Activated naive CD4-positive, alpha-beta T cell treated with anti-CD3 and anti-CD28 coated beads, Interleukin-2, amount 50 U/mL, for 24 hours (primary cell): Measurements from ENCODE around the gene FAM107B.

Experiments
- H3K27ac Mint-ChIP-seq: one replicate; pipeline ENCODE4 v1.8.0; 2021; ENCODE audit warnings: mild to moderate bottlenecking, mixed read lengths
- H3K27me3 Mint-ChIP-seq: one replicate; pipeline ENCODE4 v1.8.0; 2021; ENCODE audit warnings: mixed read lengths
- H3K36me3 Mint-ChIP-seq: one replicate; pipeline ENCODE4 v1.8.0; 2021; ENCODE audit warnings: mixed read lengths
- H3K4me1 Mint-ChIP-seq: one replicate; pipeline ENCODE4 v1.8.0; 2021; ENCODE audit warnings: mixed read lengths
- H3K4me3 Mint-ChIP-seq: one replicate; pipeline ENCODE4 v1.8.0; 2021; ENCODE audit warnings: mild to moderate bottlenecking, mixed read lengths
- H3K9me3 Mint-ChIP-seq: one replicate; pipeline ENCODE4 v1.8.0; 2021; ENCODE audit warnings: mixed read lengths

FAM107B gene

GRCh38 chr10:14623931-14624330, 150.8 kb downstream of the FAM107B start:
- Mint-ChIP-seq H3K4me3 (no peak overlapping the region), H3K36me3 (no peaks in the 10 kb centered on the region), H3K9me3 (no peaks in the 10 kb centered on the region), H3K27ac (peak overlapping the region; percentile 21), H3K27me3 (no peaks in the 10 kb centered on the region), H3K4me1 (peaks cover 7% of the 10 kb centered on the region)

GRCh38 chr10:14621037-14621436, 153.7 kb downstream of the FAM107B start:
- H3K4me3 Mint-ChIP-seq, result no peak overlapping the region
- no peak overlapping the region for H3K27ac Mint-ChIP-seq
- H3K27me3 Mint-ChIP-seq, result no peaks in the 10 kb centered on the region
- H3K4me1 Mint-ChIP-seq, result peaks cover 30% of the 10 kb centered on the region
- no peaks in the 10 kb centered on the region for H3K36me3 Mint-ChIP-seq
- H3K9me3 Mint-ChIP-seq, result no peaks in the 10 kb centered on the region

GRCh38 chr10:14618674-14619073, 156.0 kb downstream of the FAM107B start:
- H3K36me3 Mint-ChIP-seq, result no peaks in the 10 kb centered on the region
- H3K27me3 Mint-ChIP-seq, result no peaks in the 10 kb centered on the region
- no peaks in the 10 kb centered on the region for H3K9me3 Mint-ChIP-seq
- peaks cover 31% of the 10 kb centered on the region for H3K4me1 Mint-ChIP-seq
- no peak overlapping the region for H3K4me3 Mint-ChIP-seq
- no peak overlapping the region for H3K27ac Mint-ChIP-seq

- H3K36me3 Mint-ChIP-seq, result no peaks in the 10 kb centered on the region
- peaks cover 35% of the 10 kb centered on the region for H3K4me1 Mint-ChIP-seq
- H3K4me3 Mint-ChIP-seq, result peak overlapping the region; percentile 69
- H3K27me3 Mint-ChIP-seq, result no peaks in the 10 kb centered on the region
- H3K9me3 Mint-ChIP-seq, result no peaks in the 10 kb centered on the region
- H3K27ac Mint-ChIP-seq, result peak overlapping the region; percentile 25
Observed at GRCh38 chr10:14617852-14618251, 156.8 kb downstream of the FAM107B start.

- Mint-ChIP-seq H3K4me1 (peaks cover 35% of the 10 kb centered on the region), H3K9me3 (no peaks in the 10 kb centered on the region), H3K4me3 (peak overlapping the region; percentile 0)
Observed at GRCh38 chr10:14616955-14617730, 157.6 kb downstream of the FAM107B start.

GRCh38 chr10:14616465-14616864, 158.2 kb downstream of the FAM107B start:
- Mint-ChIP-seq H3K9me3 (no peaks in the 10 kb centered on the region), H3K4me1 (peaks cover 34% of the 10 kb centered on the region), H3K27me3 (no peaks in the 10 kb centered on the region), H3K4me3 (peak overlapping the region; percentile 0), H3K27ac (no peak overlapping the region), H3K36me3 (no peaks in the 10 kb centered on the region)

More at GRCh38 chr10:14616955-14617730, 157.6 kb downstream of the FAM107B start:
- no peaks in the 10 kb centered on the region for H3K27me3 Mint-ChIP-seq
- H3K36me3 Mint-ChIP-seq, result no peaks in the 10 kb centered on the region
- H3K27ac Mint-ChIP-seq, result peak overlapping the region; percentile 53

GRCh38 chr10:14613588-14613920, 161.1 kb downstream of the FAM107B start:
- Mint-ChIP-seq H3K27ac (no peak overlapping the region), H3K4me3 (no peak overlapping the region), H3K4me1 (peaks cover 45% of the 10 kb centered on the region), H3K27me3 (no peaks in the 10 kb centered on the region), H3K36me3 (no peaks in the 10 kb centered on the region), H3K9me3 (no peaks in the 10 kb centered on the region)

GRCh38 chr10:14612873-14613587, 161.7 kb downstream of the FAM107B start:
- H3K27ac Mint-ChIP-seq, result no peak overlapping the region
- no peak overlapping the region for H3K4me3 Mint-ChIP-seq
- H3K9me3 Mint-ChIP-seq, result no peaks in the 10 kb centered on the region
- H3K4me1 Mint-ChIP-seq, result peaks cover 47% of the 10 kb centered on the region
- H3K36me3 Mint-ChIP-seq, result no peaks in the 10 kb centered on the region
- no peaks in the 10 kb centered on the region for H3K27me3 Mint-ChIP-seq

GRCh38 chr10:14611968-14612693, 162.6 kb downstream of the FAM107B start:
- Mint-ChIP-seq H3K27ac (no peak overlapping the region), H3K36me3 (no peaks in the 10 kb centered on the region), H3K27me3 (no peaks in the 10 kb centered on the region), H3K4me1 (peaks cover 47% of the 10 kb centered on the region), H3K4me3 (no peak overlapping the region), H3K9me3 (no peaks in the 10 kb centered on the region)

- no peak overlapping the region for H3K27ac Mint-ChIP-seq
- H3K4me1 Mint-ChIP-seq, result peaks cover 62% of the 10 kb centered on the region
- no peak overlapping the region for H3K4me3 Mint-ChIP-seq
- H3K9me3 Mint-ChIP-seq, result no peaks in the 10 kb centered on the region
- H3K36me3 Mint-ChIP-seq, result no peaks in the 10 kb centered on the region
- no peaks in the 10 kb centered on the region for H3K27me3 Mint-ChIP-seq
Observed at GRCh38 chr10:14609178-14609577, 165.5 kb downstream of the FAM107B start.

GRCh38 chr10:14608381-14609001, 166.2 kb downstream of the FAM107B start:
- H3K36me3 Mint-ChIP-seq, result peaks cover under 1% of the 10 kb centered on the region
- H3K4me1 Mint-ChIP-seq, result peaks cover 62% of the 10 kb centered on the region
- peak overlapping the region; percentile 20 for H3K27ac Mint-ChIP-seq
- H3K4me3 Mint-ChIP-seq, result no peak overlapping the region
- no peaks in the 10 kb centered on the region for H3K27me3 Mint-ChIP-seq
- no peaks in the 10 kb centered on the region for H3K9me3 Mint-ChIP-seq

- H3K4me3 Mint-ChIP-seq, result no peak overlapping the region
- peak overlapping the region; percentile 77 for H3K27ac Mint-ChIP-seq
- no peaks in the 10 kb centered on the region for H3K27me3 Mint-ChIP-seq
- peaks cover 5% of the 10 kb centered on the region for H3K36me3 Mint-ChIP-seq
- peaks cover 71% of the 10 kb centered on the region for H3K4me1 Mint-ChIP-seq
- no peaks in the 10 kb centered on the region for H3K9me3 Mint-ChIP-seq
Observed at GRCh38 chr10:14606633-14607032, 168.1 kb downstream of the FAM107B start.

- Mint-ChIP-seq H3K27ac (peak overlapping the region; percentile 100), H3K4me3 (peak overlapping the region; percentile 99), H3K36me3 (peaks cover 13% of the 10 kb centered on the region), H3K9me3 (no peaks in the 10 kb centered on the region), H3K27me3 (no peaks in the 10 kb centered on the region), H3K4me1 (peaks cover 77% of the 10 kb centered on the region)
Observed at GRCh38 chr10:14605231-14605925, 169.3 kb downstream of the FAM107B start.

GRCh38 chr10:14604181-14605142, 170.2 kb downstream of the FAM107B start:
- no peaks in the 10 kb centered on the region for H3K27me3 Mint-ChIP-seq
- peak overlapping the region; percentile 99 for H3K4me3 Mint-ChIP-seq
- H3K9me3 Mint-ChIP-seq, result no peaks in the 10 kb centered on the region
- H3K27ac Mint-ChIP-seq, result peak overlapping the region; percentile 100
- peaks cover 81% of the 10 kb centered on the region for H3K4me1 Mint-ChIP-seq
- H3K36me3 Mint-ChIP-seq, result peaks cover 20% of the 10 kb centered on the region
